ENCODE data around the gene RPS6KA2.
A peak's percentile ranks its signal among the peaks of the same experiment; 100 is the strongest.

RPS6KA2 gene

GRCh38 chr6:166656230-166657151 is 29.4 kb upstream of the RPS6KA2 start:
- DNase-seq (ENCODE audit: low read depth), result peak; percentile 11

GRCh38 chr6:166655713-166656229 is 28.7 kb upstream of the RPS6KA2 start:
- DNase-seq (ENCODE audit: low read depth), result no peak

GRCh38 chr6:166655251-166655650 is 28.2 kb upstream of the RPS6KA2 start:
- no peak for DNase-seq (ENCODE audit: low read depth)

GRCh38 chr6:166654573-166654972 is 27.5 kb upstream of the RPS6KA2 start:
- no peak for DNase-seq (ENCODE audit: low read depth)

- DNase-seq (ENCODE audit: low read depth), result no peak
Observed at GRCh38 chr6:166653639-166653941, 26.5 kb upstream of the RPS6KA2 start.

GRCh38 chr6:166650824-166651807 is 24.1 kb upstream of the RPS6KA2 start:
- DNase-seq (ENCODE audit: low read depth), result no peak

GRCh38 chr6:166650047-166650446 is 23.0 kb upstream of the RPS6KA2 start:
- DNase-seq (ENCODE audit: low read depth), result no peak

- no peak for DNase-seq (ENCODE audit: low read depth)
Observed at GRCh38 chr6:166648846-166649245, 21.8 kb upstream of the RPS6KA2 start.

GRCh38 chr6:166647896-166648295 is 20.8 kb upstream of the RPS6KA2 start:
- no peak for DNase-seq (ENCODE audit: low read depth)

GRCh38 chr6:166646716-166647115 is 19.7 kb upstream of the RPS6KA2 start:
- DNase-seq (ENCODE audit: low read depth), result no peak

GRCh38 chr6:166645896-166646295 is 18.8 kb upstream of the RPS6KA2 start:
- no peak for DNase-seq (ENCODE audit: low read depth)

GRCh38 chr6:166644681-166645080 is 17.6 kb upstream of the RPS6KA2 start:
- no peak for DNase-seq (ENCODE audit: low read depth)

- no peak for DNase-seq (ENCODE audit: low read depth)
Observed at GRCh38 chr6:166643891-166644590, 17.0 kb upstream of the RPS6KA2 start.

- DNase-seq (ENCODE audit: low read depth), result no peak
Observed at GRCh38 chr6:166642646-166643045, 15.6 kb upstream of the RPS6KA2 start.

- no peak for DNase-seq (ENCODE audit: low read depth)
Observed at GRCh38 chr6:166640342-166641043, 13.4 kb upstream of the RPS6KA2 start.

GRCh38 chr6:166639921-166640320 is 12.9 kb upstream of the RPS6KA2 start:
- DNase-seq (ENCODE audit: low read depth), result no peak

GRCh38 chr6:166638573-166638964 is 11.5 kb upstream of the RPS6KA2 start:
- no peak for DNase-seq (ENCODE audit: low read depth)

- DNase-seq (ENCODE audit: low read depth), result no peak
Observed at GRCh38 chr6:166637812-166638572, 10.9 kb upstream of the RPS6KA2 start.

GRCh38 chr6:166636934-166637333 is 9.9 kb upstream of the RPS6KA2 start:
- DNase-seq (ENCODE audit: low read depth), result no peak

GRCh38 chr6:166636191-166636933 is 9.3 kb upstream of the RPS6KA2 start:
- DNase-seq (ENCODE audit: low read depth), result no peak
